Mammary microvascular endothelial cell (primary cell): Measurements from ENCODE around the gene SPC25. TPM values are rescaled to one million over a fixed set of nuclear protein-coding genes. Genes with fewer than 3 reads are reported as not detected.

Source experiments
- total RNA-seq: library from RNA; depleted of rRNA; stranded (reverse); fragments of >200 nt; gene quantifications from 2 replicates; pipeline ENCODE4 v1.2.3, GENCODE V29; 2015

The SPC25 gene, protein sequence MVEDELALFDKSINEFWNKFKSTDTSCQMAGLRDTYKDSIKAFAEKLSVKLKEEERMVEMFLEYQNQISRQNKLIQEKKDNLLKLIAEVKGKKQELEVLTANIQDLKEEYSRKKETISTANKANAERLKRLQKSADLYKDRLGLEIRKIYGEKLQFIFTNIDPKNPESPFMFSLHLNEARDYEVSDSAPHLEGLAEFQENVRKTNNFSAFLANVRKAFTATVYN
- total RNA-seq: 18.6 and 18.8 TPM in 2 replicates

DNA sequence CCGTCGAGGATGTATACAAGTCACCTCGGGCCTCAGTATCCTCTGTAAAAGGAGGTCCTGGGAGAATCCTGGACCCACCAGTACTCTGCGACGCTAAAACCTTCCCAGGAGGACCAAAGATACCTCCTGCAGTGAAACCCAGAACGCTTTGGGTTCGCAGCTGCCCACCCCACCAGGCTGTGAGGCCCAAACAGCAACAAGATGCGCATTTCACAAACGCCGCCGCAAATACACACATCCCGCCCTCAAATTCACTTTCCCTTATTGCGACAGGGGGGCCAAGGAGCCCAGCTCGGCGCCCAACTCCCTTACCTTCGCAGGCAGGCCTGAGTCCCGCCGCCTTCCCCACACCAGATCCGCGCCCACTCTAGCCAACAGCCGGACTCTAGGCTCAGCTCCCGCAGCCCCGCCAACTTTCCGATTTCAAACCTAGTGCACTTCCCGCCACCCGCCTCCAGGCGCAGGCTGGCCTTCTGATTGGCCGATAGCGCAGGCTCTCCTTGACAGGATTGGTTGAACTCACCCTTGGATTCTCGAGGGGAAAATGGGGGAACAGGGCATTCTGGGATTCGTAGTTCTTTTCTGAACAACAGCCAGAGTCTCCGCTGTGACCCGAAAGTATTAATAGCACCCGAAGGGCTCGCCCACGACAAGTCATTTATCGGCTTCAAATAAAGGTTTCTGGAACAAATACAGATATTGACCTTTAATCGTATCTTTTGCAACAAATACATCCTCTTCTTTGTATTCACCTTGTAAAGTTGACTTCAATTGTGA, at the start of gene SPC25:
TSS of gene SPC25 (minus strand) at position 425 of the 777 bp plus-strand sequence. CDS start 911 bp downstream, outside the sequence.

DNA sequence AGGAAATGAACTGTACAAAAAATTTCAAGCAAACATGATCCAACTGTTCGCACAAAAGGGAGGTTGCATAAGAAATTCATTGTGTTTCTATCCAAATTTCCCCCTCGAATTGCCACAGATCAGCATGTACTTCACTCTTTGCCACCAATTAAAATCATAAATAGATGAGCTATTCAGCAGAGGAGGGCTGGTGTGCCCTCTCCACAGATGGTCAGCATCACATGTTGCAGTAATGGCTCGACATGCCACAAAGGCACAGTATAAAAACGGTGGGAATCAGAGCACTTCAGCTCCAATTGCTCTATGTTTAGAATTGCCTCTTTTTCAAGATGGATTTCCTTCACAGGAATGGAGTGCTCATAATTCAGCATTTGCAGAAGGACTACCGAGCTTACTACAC, 10.8 kb upstream of the SPC25 start, which contains the start of gene G6PC2:
TSS of gene G6PC2 (plus strand) at position 289 of the 400 bp plus-strand sequence. CDS start at position 330, 41 bp downstream.

Other genes starting within 250 kb of the SPC25 start
- 11.0 and 14.2 TPM in 2 replicates for gene NOSTRIN, start 87.8 kb downstream of the SPC25 start, total RNA-seq
- not detected in 2 replicates for gene G6PC2, start 10.9 kb upstream of the SPC25 start, total RNA-seq
- gene ABCB11, start 140.9 kb upstream of the SPC25 start, total RNA-seq: under 0.01 and 0.05 TPM in 2 replicates
- not detected in 2 replicates for gene DHRS9, start 179.1 kb upstream of the SPC25 start, total RNA-seq